HEK293 (cell line): ENCODE data around the gene KMT2A.

Experiments used
- KLF16 ChIP-seq: fragments of 450-650 bp; formaldehyde crosslinking; IDR thresholded peaks from 2 replicates; pipeline ENCODE4 v1.5.1; 2017; ENCODE audit warnings: missing biosample characterization, missing genetic modification characterization
- MYNN ChIP-seq: fragments of 450-650 bp; formaldehyde crosslinking; IDR thresholded peaks from 2 replicates; pipeline ENCODE4 v1.5.1; 2016; ENCODE audit warnings: missing biosample characterization, missing genetic modification characterization, borderline replicate concordance
- OVOL3 ChIP-seq: fragments of 450-650 bp; formaldehyde crosslinking; IDR thresholded peaks from 2 replicates; pipeline ENCODE4 v1.5.1; 2016; ENCODE audit warnings: missing biosample characterization, missing genetic modification characterization
- TRIM28 ChIP-seq: IDR thresholded peaks from 2 replicates; pipeline ENCODE4 v1.6.1; 2011; ENCODE audit warnings: low read length, control low read depth, borderline replicate concordance
- ZBTB11 ChIP-seq: fragments of 450-650 bp; formaldehyde crosslinking; conservative IDR thresholded peaks from 2 replicates; pipeline ENCODE4 v1.5.1; 2016; ENCODE audit warnings: low read depth, missing biosample characterization, missing genetic modification characterization
- ZBTB17 ChIP-seq: fragments of 450-650 bp; formaldehyde crosslinking; IDR thresholded peaks from 2 replicates; pipeline ENCODE4 v1.5.1; 2016; ENCODE audit warnings: missing biosample characterization, missing genetic modification characterization
- ZNF10 ChIP-seq: fragments of 450-650 bp; formaldehyde crosslinking; IDR thresholded peaks from 2 replicates; pipeline ENCODE4 v1.5.1; 2017; ENCODE audit warnings: missing biosample characterization, missing genetic modification characterization
- ZNF121 ChIP-seq: fragments of 450-650 bp; formaldehyde crosslinking; IDR thresholded peaks from 2 replicates; pipeline ENCODE4 v1.5.1; 2016; ENCODE audit warnings: missing biosample characterization, missing genetic modification characterization
- ZNF138 ChIP-seq: fragments of 450-650 bp; formaldehyde crosslinking; IDR thresholded peaks from 2 replicates; pipeline ENCODE4 v1.5.1; 2016; ENCODE audit warnings: missing biosample characterization, missing genetic modification characterization, borderline replicate concordance
- ZNF146 ChIP-seq: fragments of 450-650 bp; formaldehyde crosslinking; IDR thresholded peaks from 2 replicates; pipeline ENCODE4 v1.5.1; 2016; ENCODE audit warnings: missing biosample characterization, missing genetic modification characterization
- ZNF768 ChIP-seq: fragments of 450-650 bp; formaldehyde crosslinking; IDR thresholded peaks from 2 replicates; pipeline ENCODE4 v1.5.1; 2018; ENCODE audit warnings: missing biosample characterization, mild to moderate bottlenecking, missing genetic modification characterization
- ZSCAN16 ChIP-seq: fragments of 450-650 bp; formaldehyde crosslinking; IDR thresholded peaks from 2 replicates; pipeline ENCODE4 v1.5.1; 2016; ENCODE audit warnings: missing biosample characterization, missing genetic modification characterization
- TF ChIP-seq, protein P1 (sequence below): fragments of 450-650 bp; formaldehyde crosslinking; IDR thresholded peaks from 2 replicates; pipeline ENCODE4 v1.5.1; 2016; ENCODE audit warnings: missing biosample characterization, missing genetic modification characterization

DNA sequence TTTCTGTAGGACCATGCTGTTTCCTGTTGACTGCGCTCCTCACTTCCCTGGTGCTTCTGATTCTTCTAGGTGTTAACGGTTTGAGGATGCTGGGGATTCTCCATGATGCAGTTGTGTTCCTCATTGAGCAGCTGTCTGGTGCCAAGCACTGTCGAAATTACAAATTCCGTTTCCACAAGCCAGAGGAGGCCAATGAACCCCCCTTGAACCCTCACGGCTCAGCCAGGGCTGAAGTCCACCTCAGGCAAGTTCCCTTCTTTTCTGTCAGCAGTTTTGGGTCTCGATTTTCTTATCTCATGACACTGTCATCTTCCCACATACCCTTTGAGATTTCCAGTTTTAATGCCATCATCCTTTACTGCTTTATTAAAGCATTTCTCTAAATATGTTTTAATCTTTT is 83.3 kb downstream of the KMT2A start:
- TF ChIP-seq ZNF138 = no peak
- no peak for TF ChIP-seq KLF16
- no peak for TF ChIP-seq ZNF10 (tag by site-specific recombination)
- no peak for TF ChIP-seq ZSCAN16 (tag by site-specific recombination)
- TF ChIP-seq ZNF146 (tag by site-specific recombination) = no peak
- TF ChIP-seq, protein P1, sequence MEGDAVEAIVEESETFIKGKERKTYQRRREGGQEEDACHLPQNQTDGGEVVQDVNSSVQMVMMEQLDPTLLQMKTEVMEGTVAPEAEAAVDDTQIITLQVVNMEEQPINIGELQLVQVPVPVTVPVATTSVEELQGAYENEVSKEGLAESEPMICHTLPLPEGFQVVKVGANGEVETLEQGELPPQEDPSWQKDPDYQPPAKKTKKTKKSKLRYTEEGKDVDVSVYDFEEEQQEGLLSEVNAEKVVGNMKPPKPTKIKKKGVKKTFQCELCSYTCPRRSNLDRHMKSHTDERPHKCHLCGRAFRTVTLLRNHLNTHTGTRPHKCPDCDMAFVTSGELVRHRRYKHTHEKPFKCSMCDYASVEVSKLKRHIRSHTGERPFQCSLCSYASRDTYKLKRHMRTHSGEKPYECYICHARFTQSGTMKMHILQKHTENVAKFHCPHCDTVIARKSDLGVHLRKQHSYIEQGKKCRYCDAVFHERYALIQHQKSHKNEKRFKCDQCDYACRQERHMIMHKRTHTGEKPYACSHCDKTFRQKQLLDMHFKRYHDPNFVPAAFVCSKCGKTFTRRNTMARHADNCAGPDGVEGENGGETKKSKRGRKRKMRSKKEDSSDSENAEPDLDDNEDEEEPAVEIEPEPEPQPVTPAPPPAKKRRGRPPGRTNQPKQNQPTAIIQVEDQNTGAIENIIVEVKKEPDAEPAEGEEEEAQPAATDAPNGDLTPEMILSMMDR (tag by site-specific recombination) = no peak
- TF ChIP-seq ZBTB17 (tag by site-specific recombination) = no peak
- no peak for TF ChIP-seq MYNN (tag by site-specific recombination)
- TF ChIP-seq TRIM28 = no peak
- no peak for TF ChIP-seq ZNF121 (tag by site-specific recombination)
- TF ChIP-seq ZBTB11 (tag by site-specific recombination) = no peak
- no peak for TF ChIP-seq OVOL3 (tag by site-specific recombination)
- TF ChIP-seq ZNF768 = no peak
